ENCODE results near the gene ECI1.

The ECI1 gene

DNA sequence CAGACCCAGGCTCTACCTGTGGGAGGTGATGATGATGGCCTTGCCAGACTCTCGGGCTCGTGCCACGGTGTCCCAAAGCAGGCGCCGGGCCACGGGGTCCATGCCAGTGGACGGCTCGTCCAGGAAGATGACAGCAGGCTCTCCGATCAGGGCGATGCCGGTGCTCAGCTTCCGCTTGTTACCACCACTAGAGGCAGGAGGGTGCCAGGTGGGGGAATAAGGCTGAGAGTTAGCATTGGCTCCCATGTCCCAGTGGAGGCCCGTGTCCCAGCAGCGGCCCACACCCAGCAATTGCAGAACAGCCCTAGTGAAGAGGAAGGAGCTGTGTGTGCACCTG is 26.9 kb upstream of the ECI1 start:
- Histone ChIP-seq H3K4me3 (ENCODE audit: low read length) (no peak overlapping the region), H3K27me3 (replicated peaks; ENCODE audit: control insufficient read depth, insufficient read depth, low read length) (peaks cover 53% of the 10 kb centered on the region), H3K36me3 (ENCODE audit: control insufficient read depth, insufficient read depth, low read length, severe bottlenecking) (no peaks in the 10 kb centered on the region), H3K4me1 (ENCODE audit: control insufficient read depth, insufficient read depth, low read length) (peaks cover 5% of the 10 kb centered on the region), H3K9ac (ENCODE audit: low read length) (no peak overlapping the region), H3K9me3 (ENCODE audit: control insufficient read depth, low read length) (no peaks in the 10 kb centered on the region)
- no peak for DNase-seq (ENCODE audit: low read depth)

GRCh38 chr16:2277466-2278271 is 26.3 kb upstream of the ECI1 start:
- H3K36me3 ChIP-seq (ENCODE audit: control insufficient read depth, insufficient read depth, low read length, severe bottlenecking) = no peaks in the 10 kb centered on the region
- H3K9ac ChIP-seq (ENCODE audit: low read length) = no peak overlapping the region
- peaks cover 5% of the 10 kb centered on the region for H3K4me1 ChIP-seq (ENCODE audit: control insufficient read depth, insufficient read depth, low read length)
- H3K27me3 ChIP-seq (replicated peaks; ENCODE audit: control insufficient read depth, insufficient read depth, low read length) = peaks cover 49% of the 10 kb centered on the region
- no peak for DNase-seq (ENCODE audit: low read depth)
- no peaks in the 10 kb centered on the region for H3K9me3 ChIP-seq (ENCODE audit: control insufficient read depth, low read length)
- H3K4me3 ChIP-seq (ENCODE audit: low read length) = no peak overlapping the region

DNA sequence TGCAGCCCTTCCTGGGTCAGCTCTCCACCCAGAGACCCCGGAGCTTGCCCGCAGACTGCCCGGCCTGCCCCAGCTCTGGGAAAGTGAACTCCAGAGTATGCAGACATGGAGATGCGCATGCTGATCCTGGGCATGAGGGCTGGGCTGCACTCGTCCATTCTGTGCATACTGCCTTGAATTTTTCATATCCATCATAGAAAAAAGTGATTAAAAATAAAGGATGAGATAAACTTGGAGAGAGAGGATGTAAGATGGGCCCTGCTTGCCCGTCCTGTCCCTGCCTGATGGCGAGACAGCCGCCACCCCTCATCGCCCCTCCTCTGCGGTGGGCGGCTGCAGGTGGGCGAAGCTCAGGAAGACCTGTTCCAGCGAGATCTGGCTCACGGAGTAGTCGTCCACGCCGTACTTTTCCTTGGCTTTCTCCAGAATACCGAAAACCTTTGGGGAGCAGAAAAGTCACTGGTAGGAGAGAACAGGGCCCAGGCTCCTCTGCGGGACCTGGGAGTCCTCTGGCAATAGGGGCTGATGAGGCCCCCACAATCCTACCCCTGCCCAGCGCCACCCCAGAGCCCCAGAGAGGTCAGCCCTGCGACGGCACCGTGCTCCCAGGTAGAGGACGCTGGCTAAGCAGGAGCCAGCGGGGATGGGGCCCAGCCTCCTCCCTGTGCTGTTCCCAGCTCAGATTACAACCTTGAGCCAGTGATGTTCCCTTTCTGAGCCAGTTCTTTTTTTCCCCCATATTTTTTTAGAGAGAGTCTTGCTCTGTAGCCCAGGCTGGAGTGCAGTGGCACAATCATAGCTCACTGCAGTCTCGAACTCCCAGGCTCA is 25.2 kb upstream of the ECI1 start:
- Histone ChIP-seq H3K9me3 (ENCODE audit: control insufficient read depth, low read length) (no peaks in the 10 kb centered on the region), H3K9ac (ENCODE audit: low read length) (no peak overlapping the region), H3K36me3 (ENCODE audit: control insufficient read depth, insufficient read depth, low read length, severe bottlenecking) (no peaks in the 10 kb centered on the region), H3K27me3 (replicated peaks; ENCODE audit: control insufficient read depth, insufficient read depth, low read length) (peaks cover 43% of the 10 kb centered on the region), H3K4me3 (ENCODE audit: low read length) (no peak overlapping the region), H3K4me1 (ENCODE audit: control insufficient read depth, insufficient read depth, low read length) (peaks cover 5% of the 10 kb centered on the region)
- no peak for DNase-seq (ENCODE audit: low read depth)

DNA sequence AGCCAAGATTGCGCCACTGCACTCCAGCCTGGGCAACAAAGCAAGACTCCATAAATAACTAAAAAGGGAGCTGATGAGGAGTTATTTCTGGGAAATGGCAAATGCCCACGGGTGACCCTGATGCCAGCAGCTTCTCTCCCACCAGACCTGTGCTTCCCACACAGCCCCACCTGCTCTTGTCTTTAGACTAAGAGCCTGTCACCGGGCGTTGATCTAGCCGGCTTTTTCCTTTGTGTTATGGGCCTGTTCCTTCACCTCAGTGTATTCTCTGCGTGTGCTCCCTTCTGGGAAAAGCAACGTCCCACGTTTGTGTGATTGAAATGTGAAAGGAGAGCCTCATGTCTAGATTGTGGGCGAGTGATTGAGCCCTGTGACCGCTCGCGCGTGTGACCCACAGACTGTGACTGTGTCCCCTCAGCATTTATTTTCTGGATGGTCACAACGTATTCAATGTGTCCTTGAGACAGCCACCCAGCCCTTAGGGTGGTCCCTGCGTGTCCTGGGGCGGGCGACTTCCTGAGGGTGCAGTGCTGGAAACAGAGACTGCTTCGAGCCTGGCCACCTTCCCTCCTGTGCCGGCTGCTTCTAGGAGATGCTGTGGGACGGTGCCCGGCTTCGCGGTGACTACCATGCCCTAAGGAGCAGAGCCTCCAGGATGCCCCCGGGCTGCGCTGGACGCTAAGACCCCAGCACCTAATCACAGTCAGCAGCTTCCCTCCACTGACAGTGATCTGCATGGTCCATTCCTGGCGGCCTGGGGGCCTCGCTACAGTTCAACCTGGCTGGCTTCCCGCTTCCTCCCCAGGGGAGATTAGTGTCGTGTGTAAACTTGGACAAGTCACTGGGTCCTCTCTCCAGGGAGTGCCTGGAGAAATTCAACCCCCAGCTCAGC is 24.3 kb upstream of the ECI1 start:
- H3K27me3 ChIP-seq (replicated peaks; ENCODE audit: control insufficient read depth, insufficient read depth, low read length) = peaks cover 34% of the 10 kb centered on the region
- H3K4me3 ChIP-seq (ENCODE audit: low read length) = no peak overlapping the region
- H3K9me3 ChIP-seq (ENCODE audit: control insufficient read depth, low read length) = no peaks in the 10 kb centered on the region
- no peaks in the 10 kb centered on the region for H3K36me3 ChIP-seq (ENCODE audit: control insufficient read depth, insufficient read depth, low read length, severe bottlenecking)
- no peak for DNase-seq (ENCODE audit: low read depth)
- H3K4me1 ChIP-seq (ENCODE audit: control insufficient read depth, insufficient read depth, low read length) = peaks cover 5% of the 10 kb centered on the region
- no peak overlapping the region for H3K9ac ChIP-seq (ENCODE audit: low read length)

GRCh38 chr16:2273931-2274330 is 22.5 kb upstream of the ECI1 start:
- Histone ChIP-seq H3K27me3 (replicated peaks; ENCODE audit: control insufficient read depth, insufficient read depth, low read length) (peaks cover 17% of the 10 kb centered on the region), H3K4me3 (ENCODE audit: low read length) (no peak overlapping the region), H3K36me3 (ENCODE audit: control insufficient read depth, insufficient read depth, low read length, severe bottlenecking) (no peaks in the 10 kb centered on the region), H3K9me3 (ENCODE audit: control insufficient read depth, low read length) (no peaks in the 10 kb centered on the region), H3K4me1 (ENCODE audit: control insufficient read depth, insufficient read depth, low read length) (peaks cover 20% of the 10 kb centered on the region), H3K9ac (ENCODE audit: low read length) (no peak overlapping the region)
- DNase-seq (ENCODE audit: low read depth) = no peak

DNA sequence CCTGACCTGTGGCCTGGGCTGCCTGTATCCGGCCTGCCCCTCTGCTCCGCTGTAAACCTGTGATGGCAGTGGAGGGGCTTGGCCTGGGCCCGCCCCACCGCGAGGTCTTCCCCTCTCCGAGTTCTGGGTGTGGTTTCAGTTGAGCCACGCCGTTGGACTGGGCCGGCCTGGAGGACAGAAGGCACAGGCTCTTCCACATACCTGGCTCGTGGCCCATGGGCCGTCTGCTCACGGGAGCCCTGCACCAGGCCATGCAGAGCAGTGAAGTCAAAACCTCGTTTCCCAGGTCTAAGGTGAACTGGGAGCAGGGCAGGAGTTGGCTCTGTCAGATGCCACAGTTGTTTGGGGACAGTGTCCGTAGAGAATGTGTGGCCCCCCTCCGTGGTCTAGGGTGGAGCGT is 22.1 kb upstream of the ECI1 start:
- peak overlapping the region; percentile 8 for H3K9ac ChIP-seq (ENCODE audit: low read length)

GRCh38 chr16:2271848-2272461 is 20.6 kb upstream of the ECI1 start:
- H3K9ac ChIP-seq (ENCODE audit: low read length) = no peak overlapping the region
- no peaks in the 10 kb centered on the region for H3K9me3 ChIP-seq (ENCODE audit: control insufficient read depth, low read length)
- no peak overlapping the region for H3K4me3 ChIP-seq (ENCODE audit: low read length)
- DNase-seq (ENCODE audit: low read depth) = no peak
- H3K4me1 ChIP-seq (ENCODE audit: control insufficient read depth, insufficient read depth, low read length) = peaks cover 20% of the 10 kb centered on the region
- H3K36me3 ChIP-seq (ENCODE audit: control insufficient read depth, insufficient read depth, low read length, severe bottlenecking) = no peaks in the 10 kb centered on the region
- H3K27me3 ChIP-seq (replicated peaks; ENCODE audit: control insufficient read depth, insufficient read depth, low read length) = no peaks in the 10 kb centered on the region

More for the DNA sequence above, 22.1 kb upstream of the ECI1 start:
- no peak overlapping the region for H3K4me3 ChIP-seq (ENCODE audit: low read length)
- DNase-seq (ENCODE audit: low read depth) = no peak
- H3K9me3 ChIP-seq (ENCODE audit: control insufficient read depth, low read length) = no peaks in the 10 kb centered on the region
- no peaks in the 10 kb centered on the region for H3K36me3 ChIP-seq (ENCODE audit: control insufficient read depth, insufficient read depth, low read length, severe bottlenecking)
- H3K27me3 ChIP-seq (replicated peaks; ENCODE audit: control insufficient read depth, insufficient read depth, low read length) = peaks cover 12% of the 10 kb centered on the region
- peaks cover 20% of the 10 kb centered on the region for H3K4me1 ChIP-seq (ENCODE audit: control insufficient read depth, insufficient read depth, low read length)

- Histone ChIP-seq H3K27me3 (replicated peaks; ENCODE audit: control insufficient read depth, insufficient read depth, low read length) (no peaks in the 10 kb centered on the region), H3K36me3 (ENCODE audit: control insufficient read depth, insufficient read depth, low read length, severe bottlenecking) (no peaks in the 10 kb centered on the region)
Observed at GRCh38 chr16:2270588-2271470, 19.4 kb upstream of the ECI1 start.

DNA sequence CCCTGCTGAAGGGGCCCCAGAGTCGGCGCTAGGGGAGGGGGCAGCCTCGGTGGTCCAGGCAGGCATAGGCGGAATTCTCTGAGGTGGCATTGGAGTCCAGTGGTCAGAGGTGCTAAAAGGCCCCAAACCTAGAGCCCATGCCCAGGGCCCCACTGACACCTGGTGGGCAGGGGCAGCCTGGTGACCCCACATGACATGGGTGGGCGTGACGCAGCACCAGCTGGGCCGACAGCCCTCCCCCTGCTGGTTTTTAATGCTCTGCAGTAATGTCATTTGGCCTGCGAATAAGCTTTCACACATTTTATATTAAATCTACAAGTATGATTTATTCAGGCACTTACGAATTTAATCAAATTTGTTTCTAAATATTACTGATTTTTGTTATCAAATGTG is 18.7 kb upstream of the ECI1 start:
- Histone ChIP-seq H3K27me3 (replicated peaks; ENCODE audit: control insufficient read depth, insufficient read depth, low read length) (no peaks in the 10 kb centered on the region), H3K36me3 (ENCODE audit: control insufficient read depth, insufficient read depth, low read length, severe bottlenecking) (no peaks in the 10 kb centered on the region), H3K9ac (ENCODE audit: low read length) (peak overlapping the region; percentile 91), H3K4me1 (ENCODE audit: control insufficient read depth, insufficient read depth, low read length) (peaks cover 28% of the 10 kb centered on the region), H3K4me3 (ENCODE audit: low read length) (peak overlapping the region; percentile 91), H3K9me3 (ENCODE audit: control insufficient read depth, low read length) (no peaks in the 10 kb centered on the region)
- no peak for DNase-seq (ENCODE audit: low read depth)

More at GRCh38 chr16:2270588-2271470, 19.4 kb upstream of the ECI1 start:
- DNase-seq (ENCODE audit: low read depth) = no peak
- peak overlapping the region; percentile 91 for H3K9ac ChIP-seq (ENCODE audit: low read length)
- no peak overlapping the region for H3K4me3 ChIP-seq (ENCODE audit: low read length)
- H3K9me3 ChIP-seq (ENCODE audit: control insufficient read depth, low read length) = no peaks in the 10 kb centered on the region
- H3K4me1 ChIP-seq (ENCODE audit: control insufficient read depth, insufficient read depth, low read length) = peaks cover 25% of the 10 kb centered on the region

All from adipocyte (in vitro differentiated cells).